ENCODE results near the gene TMUB2.

The TMUB2 gene

GRCh38 chr17:44200478-44201155 is 13.8 kb downstream of the TMUB2 start:
- peak overlapping the region; percentile 91 for H3K4me2 ChIP-seq (ENCODE audit: low read depth, low read length, poor library complexity, severe bottlenecking)
- peaks cover 26% of the 10 kb centered on the region for H3K4me1 ChIP-seq (ENCODE audit: insufficient read depth, low read length, poor library complexity, severe bottlenecking)
- TF ChIP-seq EZH2phosphoT487 (IDR thresholded peaks at IDR 0.05; ENCODE audit: borderline replicate concordance) (no peak), CTCF (conservative IDR thresholded peaks at IDR 0.05; ENCODE audit: low read length) (no peak)
- peaks cover 32% of the 10 kb centered on the region for H3K79me2 ChIP-seq (ENCODE audit: insufficient read depth, low read length)
- peak overlapping the region; percentile 83 for H3K4me3 ChIP-seq (ENCODE audit: low read length, poor library complexity, severe bottlenecking)
- H3K9me2 ChIP-seq (replicated peaks; ENCODE audit: low read depth, low read length), result no peaks in the 10 kb centered on the region
- no peaks in the 10 kb centered on the region for H3K9me3 ChIP-seq (ENCODE audit: insufficient read depth, low read depth, low read length)
- peak overlapping the region; percentile 74 for H2AFZ ChIP-seq (ENCODE audit: low read length)
- peaks cover 3% of the 10 kb centered on the region; the same call in 1 of the 2 replicates for H3K36me3 ChIP-seq (ENCODE audit: insufficient read depth, low read length)
- H3F3A ChIP-seq (ENCODE audit: low read depth), result peaks cover 4% of the 10 kb centered on the region; the same call in 1 of the 2 replicates
- peak overlapping the region; percentile 84 for H3K9ac ChIP-seq (ENCODE audit: low read depth, low read length, poor library complexity, severe bottlenecking)
- H3K27me3 ChIP-seq (ENCODE audit: insufficient read depth, low read length, poor library complexity, severe bottlenecking), result no peaks in the 10 kb centered on the region
- peaks cover 26% of the 10 kb centered on the region for H4K20me1 ChIP-seq (ENCODE audit: insufficient read depth, low read length, poor library complexity, severe bottlenecking)

- H3K36me3 ChIP-seq (ENCODE audit: insufficient read depth, low read length), result peaks cover 11% of the 10 kb centered on the region; the same call in 1 of the 2 replicates
- H3K9me2 ChIP-seq (replicated peaks; ENCODE audit: low read depth, low read length), result no peaks in the 10 kb centered on the region
- no peaks in the 10 kb centered on the region for H3K9me3 ChIP-seq (ENCODE audit: insufficient read depth, low read depth, low read length)
- H3K79me2 ChIP-seq (ENCODE audit: insufficient read depth, low read length), result peaks cover 13% of the 10 kb centered on the region
- H3K27me3 ChIP-seq (ENCODE audit: insufficient read depth, low read length, poor library complexity, severe bottlenecking), result no peaks in the 10 kb centered on the region
- H3K9ac ChIP-seq (ENCODE audit: low read depth, low read length, poor library complexity, severe bottlenecking), result no peak overlapping the region
- peaks cover 16% of the 10 kb centered on the region for H3K4me1 ChIP-seq (ENCODE audit: insufficient read depth, low read length, poor library complexity, severe bottlenecking)
- no peak for TF ChIP-seq CTCF (conservative IDR thresholded peaks at IDR 0.05; ENCODE audit: low read length)
- no peak for TF ChIP-seq EZH2phosphoT487 (IDR thresholded peaks at IDR 0.05; ENCODE audit: borderline replicate concordance)
- no peak overlapping the region for H2AFZ ChIP-seq (ENCODE audit: low read length)
- H3F3A ChIP-seq (ENCODE audit: low read depth), result peaks cover 4% of the 10 kb centered on the region; the same call in 1 of the 2 replicates
- H4K20me1 ChIP-seq (ENCODE audit: insufficient read depth, low read length, poor library complexity, severe bottlenecking), result peaks cover 13% of the 10 kb centered on the region
- H3K4me2 ChIP-seq (ENCODE audit: low read depth, low read length, poor library complexity, severe bottlenecking), result no peak overlapping the region
- H3K4me3 ChIP-seq (ENCODE audit: low read length, poor library complexity, severe bottlenecking), result no peak overlapping the region
These were observed 16.0 kb downstream of the TMUB2 start for GRCh38 chr17:44202756-44203155.

- Histone ChIP-seq H3K36me3 (ENCODE audit: insufficient read depth, low read length) (peaks cover 19% of the 10 kb centered on the region; the same call in 1 of the 2 replicates), H3K4me2 (ENCODE audit: low read depth, low read length, poor library complexity, severe bottlenecking) (peak overlapping the region; percentile 33), H3K27me3 (ENCODE audit: insufficient read depth, low read length, poor library complexity, severe bottlenecking) (no peaks in the 10 kb centered on the region), H2AFZ (ENCODE audit: low read length) (no peak overlapping the region), H3K79me2 (ENCODE audit: insufficient read depth, low read length) (peaks cover 2% of the 10 kb centered on the region; the same call in 1 of the 2 replicates), H3K9ac (ENCODE audit: low read depth, low read length, poor library complexity, severe bottlenecking) (no peak overlapping the region), H3F3A (ENCODE audit: low read depth) (peaks cover 4% of the 10 kb centered on the region; the same call in 1 of the 2 replicates), H3K4me3 (ENCODE audit: low read length, poor library complexity, severe bottlenecking) (no peak overlapping the region), H3K4me1 (ENCODE audit: insufficient read depth, low read length, poor library complexity, severe bottlenecking) (peaks cover 11% of the 10 kb centered on the region), H3K9me2 (replicated peaks; ENCODE audit: low read depth, low read length) (no peaks in the 10 kb centered on the region), H3K9me3 (ENCODE audit: insufficient read depth, low read depth, low read length) (no peaks in the 10 kb centered on the region), H4K20me1 (ENCODE audit: insufficient read depth, low read length, poor library complexity, severe bottlenecking) (peaks cover 1% of the 10 kb centered on the region)
- TF ChIP-seq EZH2phosphoT487 (IDR thresholded peaks at IDR 0.05; ENCODE audit: borderline replicate concordance) (no peak), CTCF (conservative IDR thresholded peaks at IDR 0.05; ENCODE audit: low read length) (peak; percentile 85)
These were observed 17.1 kb downstream of the TMUB2 start for GRCh38 chr17:44203731-44204440.

Data from Loucy (cell line).